AG09309 (cell line): ENCODE measurements around the gene EXOSC2.
A peak's percentile ranks its signal among the peaks of the same experiment; 100 is the strongest.

Experiments
- DNase-seq: peaks from one replicate; pipeline ENCODE4 v3.0.0-alpha.2; 2010; ENCODE audit warnings: low read depth
- H3K4me3 ChIP-seq: 2 replicates; pipeline ENCODE4 v1.5.1; 2011; ENCODE audit warnings: mild to moderate bottlenecking, low read depth, low read length, moderate library complexity; ENCODE audit not compliant: control insufficient read depth
- CTCF ChIP-seq: IDR thresholded peaks from 2 replicates; pipeline ENCODE4 v1.5.1; 2011; ENCODE audit warnings: mild to moderate bottlenecking, low read depth, low read length, inconsistent platforms; ENCODE audit not compliant: insufficient read depth, control insufficient read depth; ENCODE audit errors: missing control alignments

The EXOSC2 gene, protein sequence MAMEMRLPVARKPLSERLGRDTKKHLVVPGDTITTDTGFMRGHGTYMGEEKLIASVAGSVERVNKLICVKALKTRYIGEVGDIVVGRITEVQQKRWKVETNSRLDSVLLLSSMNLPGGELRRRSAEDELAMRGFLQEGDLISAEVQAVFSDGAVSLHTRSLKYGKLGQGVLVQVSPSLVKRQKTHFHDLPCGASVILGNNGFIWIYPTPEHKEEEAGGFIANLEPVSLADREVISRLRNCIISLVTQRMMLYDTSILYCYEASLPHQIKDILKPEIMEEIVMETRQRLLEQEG

DNA sequence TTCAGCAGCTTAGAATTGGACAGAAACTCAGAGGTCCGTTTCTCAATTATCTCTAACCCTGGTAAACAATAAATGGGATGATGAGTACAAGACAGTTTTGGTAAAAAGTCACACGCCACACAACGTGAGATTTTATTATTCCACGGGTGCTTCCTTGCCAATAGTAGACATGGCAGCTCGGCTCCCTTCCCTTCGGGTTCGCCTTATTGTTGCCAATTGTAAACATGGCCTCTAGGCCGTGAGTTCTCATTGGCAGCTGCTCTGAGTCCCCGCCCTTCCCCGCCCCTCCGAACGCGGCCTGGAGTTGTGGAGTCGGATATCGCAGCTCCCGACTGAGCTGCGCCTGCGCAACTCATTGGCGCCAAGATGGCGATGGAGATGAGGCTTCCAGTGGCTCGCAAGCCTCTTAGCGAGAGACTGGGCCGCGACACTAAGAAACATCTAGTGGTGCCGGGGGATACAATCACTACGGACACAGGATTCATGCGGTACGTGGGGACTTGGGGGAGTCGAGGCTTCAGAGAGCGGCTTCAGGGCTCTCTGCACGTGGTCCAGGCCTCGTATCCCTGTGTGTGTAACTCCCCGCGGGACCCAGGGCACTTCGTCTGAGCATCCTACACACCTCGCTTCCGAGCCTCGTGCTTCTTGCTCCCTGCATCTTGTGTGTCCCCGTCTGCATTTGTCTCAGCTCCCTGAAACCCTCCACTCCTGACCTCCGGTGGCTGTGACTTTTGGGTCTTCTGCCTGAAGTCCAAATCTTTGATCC, at the start of gene EXOSC2:
EXOSC2 (plus strand) TSS at position 355 of the 766 bp plus-strand sequence; CDS start at position 367, 12 bp downstream.
- H3K4me3 ChIP-seq: peak within 1 kb of the TSS; percentile 80
- TF ChIP-seq CTCF: no peak

DNA sequence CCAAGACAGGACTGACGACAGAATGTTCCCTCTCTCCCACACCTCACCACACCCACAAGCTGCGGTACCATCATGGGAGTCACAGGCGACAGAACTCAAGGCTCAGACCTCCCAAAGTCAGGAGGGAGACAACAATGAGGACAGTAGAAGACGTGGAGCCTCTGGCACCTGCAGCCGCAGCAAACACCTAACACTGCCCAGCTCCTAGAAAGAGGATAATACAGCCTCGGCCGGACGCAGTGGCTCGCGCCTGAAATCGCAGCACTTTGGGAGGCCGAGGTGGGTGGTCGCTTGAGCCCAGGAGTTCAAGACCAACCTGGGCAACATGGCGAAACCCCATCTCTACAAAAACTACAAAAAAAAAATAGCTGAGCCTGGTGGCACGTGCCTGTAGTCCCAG, 42.4 kb upstream of the EXOSC2 start:
- H3K4me3 ChIP-seq: no peak overlapping the region
- DNase-seq: no peak

More for the DNA sequence above, at the start of gene EXOSC2:
- DNase-seq: peak; percentile 94

GRCh38 chr9:130651752-130652151, 41.8 kb upstream of the EXOSC2 start:
- DNase-seq: no peak
- H3K4me3 ChIP-seq: no peak overlapping the region
- no peak for TF ChIP-seq CTCF

More for the DNA sequence above, 42.4 kb upstream of the EXOSC2 start:
- no peak for TF ChIP-seq CTCF

GRCh38 chr9:130654879-130655278, 38.7 kb upstream of the EXOSC2 start:
- H3K4me3 ChIP-seq: no peak overlapping the region
- no peak for TF ChIP-seq CTCF
- DNase-seq: no peak

DNA sequence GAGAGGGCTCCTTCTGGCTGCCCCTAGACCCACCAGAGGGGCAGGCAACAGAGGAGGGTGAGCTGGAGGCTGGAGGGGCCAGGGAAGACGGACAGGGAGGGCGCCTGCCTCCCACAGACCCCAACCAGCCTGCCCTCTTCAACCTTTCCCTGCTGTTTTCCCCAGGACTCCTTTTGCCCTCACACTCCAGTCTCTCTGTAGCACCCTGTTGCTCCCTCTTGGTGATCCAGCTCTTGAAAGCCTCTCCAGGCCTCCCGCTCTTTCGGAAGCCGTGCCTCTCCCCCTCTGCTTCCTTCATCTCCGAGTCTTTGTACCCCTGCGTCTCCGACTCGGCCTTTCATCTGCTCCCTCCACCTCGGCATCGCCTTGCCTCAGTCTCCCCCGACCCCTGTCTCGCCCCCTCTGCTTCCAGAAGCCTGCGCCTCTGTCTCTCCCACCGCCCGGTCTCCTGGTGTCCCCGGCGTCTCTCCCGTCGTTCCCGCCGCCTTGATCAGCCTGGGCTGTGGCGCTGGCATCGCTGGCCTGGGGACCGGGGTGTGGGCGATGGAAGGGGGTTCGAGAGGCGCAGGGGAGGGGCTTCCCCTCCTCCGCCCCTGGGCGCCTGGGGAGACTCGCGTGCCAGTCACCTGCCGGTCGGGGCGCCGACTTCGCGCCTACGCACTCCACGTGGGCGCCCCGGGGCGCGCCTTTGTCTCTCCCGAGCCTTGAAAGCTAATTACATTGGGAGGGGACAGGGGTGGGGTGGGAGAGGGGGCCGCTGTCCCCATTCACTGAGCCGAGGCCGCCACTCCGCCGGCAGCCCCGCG, 34.5 kb upstream of the EXOSC2 start:
- H3K4me3 ChIP-seq: no peak overlapping the region
- TF ChIP-seq CTCF: no peak
- DNase-seq: no peak

- H3K4me3 ChIP-seq: no peak overlapping the region
- TF ChIP-seq CTCF: no peak
- DNase-seq: no peak
Measured at GRCh38 chr9:130659699-130660248, 33.8 kb upstream of the EXOSC2 start.
